GM21526 (cell line): ENCODE measurements around the gene RALB.

ENCODE experiments used
- ATAC-seq: cut with Tn5 transposase; IDR thresholded peaks from one replicate; pipeline ENCODE4 v1.9.1; 2021; ENCODE audit warnings: moderate library complexity; ENCODE audit not compliant: unreplicated experiment, low FRiP score

Gene RALB

GRCh38 chr2:120261387-120262006 lies 8.8 kb downstream of the RALB start:
- ATAC-seq, result peak; percentile 51

GRCh38 chr2:120262150-120262549 lies 9.5 kb downstream of the RALB start:
- ATAC-seq, result no peak

DNA sequence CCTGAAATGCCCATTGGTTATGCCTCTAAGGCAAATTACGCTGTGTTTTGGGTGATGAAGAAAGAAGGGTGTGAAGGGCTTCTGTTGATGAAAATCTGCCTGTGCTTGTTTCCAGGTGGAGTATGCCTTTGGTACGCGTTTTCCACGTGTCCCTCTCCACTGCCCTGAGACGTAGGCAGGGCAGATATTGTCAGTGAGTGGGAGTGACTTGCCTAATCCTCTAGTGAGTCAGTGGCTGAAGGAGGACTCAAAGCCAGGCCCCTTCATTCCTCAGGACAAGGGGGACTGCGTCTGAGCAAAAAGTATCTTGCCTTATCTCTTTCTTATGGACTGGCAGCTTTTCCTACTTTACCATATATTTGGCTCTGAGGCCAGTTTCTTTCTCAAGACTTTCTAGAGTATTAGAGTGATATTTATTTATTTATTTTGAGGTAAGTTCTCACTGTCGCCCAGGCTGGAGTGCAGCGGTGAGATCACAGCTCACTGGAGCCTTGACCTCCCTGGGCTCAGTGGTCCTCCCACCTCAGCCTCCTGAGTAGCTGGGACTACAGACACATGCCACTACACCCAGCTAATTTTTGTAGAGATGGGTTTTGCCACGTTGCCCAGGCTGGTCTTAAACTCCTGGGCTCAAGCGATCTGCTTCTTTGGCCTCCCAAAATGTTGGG lies 10.2 kb downstream of the RALB start:
- ATAC-seq, result no peak

DNA sequence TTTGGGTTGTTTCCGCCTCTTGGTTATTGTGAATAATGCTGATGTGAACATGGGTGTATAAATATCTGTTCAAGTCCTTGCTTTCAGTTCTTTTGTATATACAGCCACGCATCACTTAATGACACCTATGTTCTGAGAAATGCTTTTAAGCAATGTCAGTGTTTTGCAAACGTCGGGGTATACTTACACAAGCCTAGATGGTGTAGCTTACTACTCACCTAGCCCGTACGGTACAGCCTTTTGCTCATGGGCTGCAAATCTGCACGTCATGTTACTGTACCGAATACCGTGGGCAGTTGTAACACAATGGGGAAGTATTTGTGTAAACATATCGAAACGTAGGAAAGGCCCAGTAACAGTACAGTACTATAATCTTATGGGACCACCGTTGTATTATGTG lies 12.4 kb downstream of the RALB start:
- ATAC-seq, result no peak

- no peak for ATAC-seq
Observed at GRCh38 chr2:120267348-120267747, 14.7 kb downstream of the RALB start.

DNA sequence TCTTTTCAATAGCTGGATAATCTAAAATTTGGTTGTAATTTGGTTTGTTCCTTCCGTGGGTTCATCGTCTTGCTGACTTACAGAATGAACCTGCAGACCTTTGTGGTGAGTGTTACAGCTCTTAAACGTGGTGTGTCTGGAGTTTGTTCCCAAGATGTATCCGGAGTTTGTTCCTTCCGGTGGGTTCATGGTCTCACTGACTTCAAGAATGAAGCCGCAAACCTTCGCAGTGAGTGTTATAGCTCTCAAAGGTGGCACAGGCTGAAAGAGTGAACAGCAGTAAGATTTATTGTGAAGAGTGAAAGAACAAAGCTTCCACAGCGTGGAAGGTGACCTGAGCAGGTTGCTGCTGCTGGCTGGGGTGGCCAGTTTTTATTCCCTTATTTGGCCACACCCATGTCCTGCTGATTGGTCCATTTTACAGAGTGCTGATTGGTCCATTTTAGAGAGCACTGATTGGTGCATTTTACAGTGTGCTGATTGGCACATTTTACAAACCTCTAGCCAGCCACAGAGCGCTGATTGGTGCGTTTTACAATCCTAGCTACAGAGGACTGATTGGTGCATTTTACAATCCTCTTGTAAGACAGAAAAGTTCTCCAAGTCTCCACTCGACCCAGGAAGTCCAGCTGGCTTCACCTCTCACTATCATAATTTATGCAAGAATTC lies 16.6 kb downstream of the RALB start:
- no peak for ATAC-seq

- ATAC-seq, result no peak
Observed at GRCh38 chr2:120269816-120270215, 17.2 kb downstream of the RALB start.

- ATAC-seq, result no peak
Observed at GRCh38 chr2:120271711-120272379, 19.2 kb downstream of the RALB start.

DNA sequence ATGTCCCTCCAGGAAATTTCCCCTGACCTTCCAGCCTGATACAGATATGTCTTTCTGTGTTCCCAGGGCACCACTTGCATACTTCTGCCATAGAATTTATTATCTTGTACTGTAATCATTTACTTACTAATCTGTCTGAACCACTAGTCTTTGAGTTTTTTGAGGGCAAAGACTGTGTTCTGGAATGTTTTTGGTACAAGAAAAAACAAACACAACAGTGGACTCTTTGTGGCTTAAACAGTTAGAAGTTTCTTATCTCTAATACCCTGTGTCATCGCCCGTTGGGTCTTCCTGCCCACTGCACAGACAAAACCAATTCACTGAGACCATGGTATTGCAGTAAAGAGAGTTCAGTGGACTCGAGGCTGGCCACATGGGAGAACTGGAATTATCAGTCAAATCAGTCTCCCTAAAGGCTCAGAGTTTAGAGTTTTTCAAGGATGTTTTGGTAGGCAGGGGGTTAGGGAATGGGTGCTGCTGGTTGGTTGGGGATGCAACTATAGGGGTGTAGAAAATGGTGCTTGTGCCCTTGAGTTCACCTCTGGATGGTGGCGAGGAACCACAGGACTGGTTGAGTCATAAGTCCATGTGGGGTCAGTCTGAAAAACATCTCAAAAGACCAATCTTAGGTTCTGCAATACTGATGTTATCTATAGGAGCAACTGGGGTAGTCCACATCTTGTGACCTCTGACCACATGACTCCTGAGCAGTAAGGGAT lies 20.3 kb downstream of the RALB start:
- ATAC-seq, result no peak

GRCh38 chr2:120275617-120276400 lies 23.2 kb downstream of the RALB start:
- ATAC-seq, result no peak

DNA sequence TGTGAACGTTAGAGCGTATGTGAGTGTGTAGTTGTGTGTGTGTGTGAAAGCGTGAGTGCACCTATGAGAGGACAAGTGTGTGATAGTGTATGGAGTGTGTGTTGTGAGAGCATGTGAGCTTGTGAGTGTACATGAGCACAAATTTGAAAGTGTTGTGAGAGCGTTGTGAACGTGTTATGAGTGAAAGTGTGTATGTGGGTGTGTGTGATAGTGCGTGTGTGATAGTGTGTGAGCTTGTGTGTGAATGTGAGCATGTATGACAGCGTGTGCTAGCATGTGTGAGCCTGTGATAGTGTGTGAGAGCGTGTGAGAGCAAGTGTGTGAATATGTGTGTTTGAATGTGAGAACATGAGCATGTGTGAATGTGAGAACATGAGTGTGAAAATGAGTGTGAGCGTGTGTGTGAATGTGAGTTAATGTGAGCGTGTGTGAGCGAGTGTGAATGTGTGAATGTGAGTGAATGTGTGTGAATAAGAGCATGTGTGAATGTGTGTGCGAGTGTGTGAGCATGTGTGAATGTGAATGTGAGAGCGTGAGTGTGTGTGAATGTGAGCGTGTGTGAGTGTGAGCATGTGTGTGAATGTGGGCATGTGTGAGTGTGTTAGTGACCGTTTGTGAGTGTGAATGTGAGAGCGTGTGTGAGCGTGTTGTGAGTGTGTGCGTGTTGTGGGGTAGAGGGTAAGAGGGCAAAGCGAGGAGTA lies 25.0 kb downstream of the RALB start:
- ATAC-seq, result no peak

DNA sequence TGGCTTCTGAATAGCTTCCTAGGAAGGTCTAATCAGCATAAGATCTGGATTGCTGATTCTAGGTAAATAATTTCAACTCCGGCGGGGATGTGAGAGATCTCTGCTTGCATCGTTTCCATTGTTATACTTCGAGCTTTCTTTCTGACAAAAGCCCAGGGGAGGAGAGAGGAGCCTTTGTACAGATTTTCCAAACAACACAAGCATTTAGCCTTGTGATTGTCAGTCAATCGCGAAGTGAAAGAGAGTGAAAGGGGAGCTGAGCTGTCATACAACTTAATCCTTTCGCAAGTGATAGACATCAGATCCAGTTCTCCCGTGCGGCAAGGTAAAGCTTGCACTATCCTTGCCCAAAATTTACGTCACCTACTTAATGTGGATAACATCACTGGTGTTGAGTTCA lies 26.2 kb downstream of the RALB start:
- no peak for ATAC-seq

DNA sequence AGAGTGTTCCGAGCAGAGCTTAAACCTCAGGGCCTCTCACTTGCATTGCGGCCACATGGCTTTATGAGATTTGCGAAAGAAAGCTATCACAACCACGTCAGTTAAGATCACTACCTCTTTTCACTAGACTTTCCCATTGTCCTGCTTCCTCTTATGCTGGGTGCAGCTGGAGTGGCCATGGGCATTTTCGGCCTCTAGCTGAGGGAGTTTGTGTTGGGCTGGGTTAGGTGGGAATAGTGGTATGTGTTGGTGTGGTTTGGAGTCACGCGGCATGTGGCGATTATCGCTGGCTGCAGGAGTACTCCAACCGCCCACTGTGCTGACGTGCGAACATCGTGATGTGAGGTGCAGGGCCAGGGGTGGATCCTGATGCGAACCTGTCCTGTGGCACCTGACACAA lies 27.1 kb downstream of the RALB start:
- no peak for ATAC-seq

DNA sequence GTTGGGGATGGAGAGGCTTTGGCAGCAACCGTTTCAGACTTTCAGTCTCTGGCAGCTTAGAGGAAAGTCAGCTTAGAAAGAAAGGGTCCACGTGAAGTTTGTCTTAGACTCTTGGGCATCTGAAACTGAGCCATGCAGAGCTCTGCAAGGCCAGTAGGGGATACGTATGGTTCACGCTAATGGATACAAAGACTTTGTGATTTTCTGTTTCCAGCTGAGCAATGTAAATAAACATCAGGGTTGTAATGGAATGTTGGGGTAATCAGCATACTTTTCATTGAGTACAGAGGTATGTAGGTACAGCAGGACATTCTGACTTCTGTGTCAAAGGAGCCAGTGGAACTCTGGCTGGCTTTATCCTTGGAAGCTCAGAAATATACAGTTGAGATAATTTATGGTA lies 31.0 kb downstream of the RALB start:
- no peak for ATAC-seq

DNA sequence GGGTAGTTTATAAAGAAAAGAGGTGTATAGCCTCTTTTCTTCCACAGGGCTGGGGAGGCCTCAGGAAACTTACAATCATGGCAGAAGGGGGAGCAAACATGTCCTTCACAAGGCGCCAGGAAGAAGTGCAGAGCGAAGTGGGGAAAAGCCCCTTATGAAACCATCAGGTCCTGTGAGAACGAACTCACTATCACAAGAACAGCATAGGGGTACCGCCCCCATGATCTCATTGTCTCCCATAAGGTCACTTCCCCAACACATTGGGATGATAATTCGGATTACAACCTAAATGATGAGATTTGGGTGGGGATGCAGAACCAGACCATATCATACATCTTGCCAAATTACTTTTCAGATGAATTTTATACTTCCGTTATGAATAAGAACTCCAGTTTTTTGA lies 32.4 kb downstream of the RALB start:
- no peak for ATAC-seq

DNA sequence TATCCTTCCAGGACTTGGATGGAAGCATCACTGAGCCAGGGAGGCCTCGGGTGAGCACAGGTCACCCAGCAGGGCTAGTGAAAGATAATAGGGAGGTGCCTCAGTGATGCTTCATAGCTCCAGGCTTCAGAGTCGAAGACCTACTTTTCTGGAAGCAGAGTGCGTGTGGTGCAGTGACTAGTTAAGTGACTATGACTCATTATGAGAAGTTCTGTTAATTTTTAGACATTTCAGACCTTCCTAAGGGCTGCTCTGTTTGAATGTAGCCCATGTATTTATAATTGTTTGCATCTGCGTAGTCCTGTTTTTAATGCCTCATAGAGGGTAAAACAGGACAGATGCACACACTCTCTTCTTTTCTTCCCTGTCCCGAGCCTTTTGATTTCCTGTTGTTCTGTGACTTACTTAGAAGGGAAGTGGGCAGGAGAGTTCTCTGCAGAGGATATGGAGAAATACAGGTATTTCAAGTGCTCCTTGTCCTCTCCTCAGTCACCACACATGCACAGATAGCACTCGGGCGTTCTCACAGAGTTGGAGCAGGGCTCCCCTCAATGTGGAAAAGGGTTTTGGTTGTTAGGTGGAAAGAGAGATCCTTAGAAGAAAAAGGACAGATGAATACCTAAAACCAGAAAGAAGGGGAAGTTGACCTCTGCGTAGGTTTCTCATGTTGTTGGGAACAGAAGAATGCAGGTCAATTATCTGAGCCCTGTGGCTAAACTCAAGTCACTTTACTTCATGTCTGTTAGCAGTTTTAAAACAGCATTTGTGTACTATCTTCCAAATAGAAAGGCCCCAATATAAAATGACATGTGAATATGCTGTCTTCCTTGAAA lies 34.7 kb downstream of the RALB start:
- ATAC-seq, result peak; percentile 96

DNA sequence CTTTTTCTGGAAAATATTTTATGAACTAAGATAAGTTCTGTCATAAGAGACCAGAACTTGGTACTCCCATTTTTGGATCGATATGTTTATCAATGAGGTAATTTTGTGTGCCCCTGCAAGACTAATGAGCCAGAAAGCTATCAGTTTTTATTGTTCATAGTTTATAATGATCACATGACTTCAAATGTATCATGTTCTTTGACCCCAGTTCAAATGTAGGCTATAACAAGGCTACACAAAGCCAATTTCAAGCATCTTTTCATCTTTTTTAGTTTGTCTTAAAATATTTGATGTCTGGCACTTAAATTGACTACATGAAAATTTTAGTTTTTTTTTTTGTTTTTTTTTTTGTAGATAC lies 35.3 kb downstream of the RALB start:
- ATAC-seq, result no peak

DNA sequence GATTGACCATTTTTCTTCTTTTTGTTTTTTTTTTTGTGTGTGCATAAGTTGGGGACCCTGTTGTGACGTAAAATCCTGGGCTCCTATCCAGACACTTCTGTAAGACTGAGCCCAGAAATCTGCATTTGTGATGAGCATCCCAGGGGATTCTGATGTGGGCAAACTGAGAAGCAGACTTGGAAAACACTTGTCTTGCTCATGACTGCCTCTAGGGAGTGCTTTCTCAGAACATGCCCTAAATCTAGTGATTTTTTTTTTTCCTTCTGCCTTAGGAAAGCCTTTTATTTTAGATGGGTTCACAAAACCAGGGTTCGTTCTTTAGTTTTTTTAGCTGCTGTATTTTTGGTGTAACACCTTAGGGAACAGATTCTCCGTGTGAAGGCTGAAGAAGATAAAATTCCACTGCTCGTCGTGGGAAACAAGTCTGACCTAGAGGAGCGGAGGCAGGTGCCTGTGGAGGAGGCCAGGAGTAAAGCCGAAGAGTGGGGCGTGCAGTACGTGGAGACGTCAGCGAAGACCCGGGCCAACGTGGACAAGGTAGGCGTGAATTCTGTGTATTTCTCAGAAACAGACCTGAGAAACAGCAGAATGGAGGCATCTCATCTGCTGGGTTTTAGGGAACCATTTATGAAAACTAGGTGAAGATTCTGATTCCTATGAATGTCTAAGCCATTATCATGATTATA lies 36.7 kb downstream of the RALB start:
- no peak for ATAC-seq
